HG03103 (cell line): Measurements from ENCODE around the gene HIP1.
"Not testable (repeated sequence)": the region's sequence is repeated elsewhere in the genome, so short reads cannot be mapped to it uniquely, and the experiment has no call there.

Experiments
- ATAC-seq: cut with Tn5 transposase; IDR thresholded peaks from one replicate; pipeline ENCODE4 v1.9.1; 2021; ENCODE audit warnings: low read depth; ENCODE audit not compliant: unreplicated experiment

The HIP1 gene

DNA sequence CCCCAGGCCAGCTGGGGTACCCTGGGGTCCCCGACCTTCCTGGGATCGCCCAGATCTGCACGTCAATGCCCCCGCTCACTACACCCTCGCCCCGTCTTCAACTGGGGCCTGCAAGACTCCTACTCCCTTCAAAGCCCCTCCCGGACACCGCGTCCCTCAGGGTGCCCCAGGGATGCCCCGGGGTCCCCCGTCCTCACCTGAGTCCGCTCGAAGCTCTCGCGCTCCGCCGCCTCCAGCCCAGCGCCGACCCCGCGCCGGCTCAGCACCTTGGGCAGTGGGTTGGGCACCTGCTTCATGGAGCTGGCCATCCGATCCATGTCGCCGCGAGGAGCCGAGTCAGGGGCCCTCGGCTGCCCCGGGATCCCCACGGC, at the start of gene HIP1:
Gene HIP1 (minus strand): TSS at position 338 of the 371 bp plus-strand sequence. CDS start 21 bp downstream, at position 317.
- ATAC-seq: peak; percentile 13

GRCh38 chr7:75788154-75788847, 49.6 kb upstream of the HIP1 start:
- not testable (repeated sequence) for ATAC-seq

DNA sequence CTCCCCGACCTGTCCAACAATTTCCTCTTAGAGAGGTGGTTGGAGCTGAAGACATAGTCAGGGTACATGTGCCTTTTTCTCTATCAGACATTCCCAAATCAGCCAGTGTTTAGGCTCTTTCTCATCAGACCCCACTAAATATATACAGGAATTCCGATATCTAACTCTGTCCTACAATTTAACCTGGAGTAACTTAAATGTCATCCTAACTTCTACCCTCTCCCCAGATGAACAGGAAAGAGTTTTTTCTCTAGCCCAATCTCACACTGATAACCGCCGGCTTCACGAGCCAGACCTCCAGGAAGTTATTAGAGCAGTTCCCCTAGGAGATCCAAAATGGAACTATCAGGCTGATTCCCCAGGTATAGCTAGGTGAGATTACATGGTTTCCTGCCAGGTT, 44.3 kb upstream of the HIP1 start:
- not testable (repeated sequence) for ATAC-seq

- ATAC-seq: not testable (repeated sequence)
Measured at GRCh38 chr7:75780647-75781273, 42.0 kb upstream of the HIP1 start.

DNA sequence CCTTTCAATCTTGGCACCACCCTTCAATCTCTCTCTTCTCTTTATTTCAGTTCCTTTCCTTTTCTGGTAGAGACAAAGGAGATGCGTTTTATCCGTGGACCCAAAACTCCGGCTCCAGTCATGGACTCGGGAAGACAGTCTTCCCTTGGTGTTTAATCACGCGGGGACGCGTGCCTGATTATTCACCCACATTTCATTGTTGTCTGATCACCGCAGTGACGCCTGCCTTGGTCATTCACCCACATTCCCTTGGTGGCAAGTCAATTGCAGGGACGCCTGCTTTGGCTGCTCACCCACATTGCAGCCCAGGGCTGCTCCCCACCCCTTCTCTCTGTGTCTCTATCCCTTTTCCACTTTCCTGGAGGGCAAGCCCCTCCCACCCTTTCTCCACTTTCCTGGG, 40.8 kb upstream of the HIP1 start:
- not testable (repeated sequence) for ATAC-seq

GRCh38 chr7:75779035-75779434, 40.3 kb upstream of the HIP1 start:
- ATAC-seq: not testable (repeated sequence)

DNA sequence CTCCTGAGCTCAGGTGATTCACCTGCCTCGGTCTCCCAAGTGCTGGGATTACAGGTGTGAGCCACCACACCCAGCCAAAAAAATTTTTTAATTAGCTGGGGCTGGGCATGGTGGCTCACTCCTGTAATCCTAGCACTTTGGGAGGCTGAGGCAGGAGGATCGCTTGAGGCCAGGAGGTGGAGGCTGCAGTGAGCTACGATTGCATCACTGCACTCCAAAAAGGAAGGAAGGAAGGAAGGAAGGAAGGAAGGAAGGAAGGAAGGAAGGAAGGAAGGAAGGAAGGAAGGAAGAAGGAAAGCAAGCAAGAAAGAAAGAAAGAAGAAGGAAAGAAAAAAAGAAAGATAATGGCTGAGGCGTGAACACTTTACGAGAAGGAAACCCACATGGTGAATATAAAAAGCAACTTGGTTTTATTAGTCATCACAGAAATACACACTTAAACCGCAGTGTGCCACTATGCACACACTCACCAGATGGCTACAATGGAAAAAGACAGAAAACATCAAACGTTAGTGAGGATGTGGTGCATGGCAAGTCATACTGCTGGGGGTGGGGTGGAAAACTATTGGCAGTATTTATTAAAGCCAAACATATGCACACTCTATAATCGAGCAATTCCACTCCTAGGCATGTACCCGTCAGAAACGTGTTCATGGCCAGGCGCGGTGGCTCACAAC, 37.7 kb upstream of the HIP1 start:
- ATAC-seq: no peak

GRCh38 chr7:75773958-75774357, 35.2 kb upstream of the HIP1 start:
- not testable (repeated sequence) for ATAC-seq

DNA sequence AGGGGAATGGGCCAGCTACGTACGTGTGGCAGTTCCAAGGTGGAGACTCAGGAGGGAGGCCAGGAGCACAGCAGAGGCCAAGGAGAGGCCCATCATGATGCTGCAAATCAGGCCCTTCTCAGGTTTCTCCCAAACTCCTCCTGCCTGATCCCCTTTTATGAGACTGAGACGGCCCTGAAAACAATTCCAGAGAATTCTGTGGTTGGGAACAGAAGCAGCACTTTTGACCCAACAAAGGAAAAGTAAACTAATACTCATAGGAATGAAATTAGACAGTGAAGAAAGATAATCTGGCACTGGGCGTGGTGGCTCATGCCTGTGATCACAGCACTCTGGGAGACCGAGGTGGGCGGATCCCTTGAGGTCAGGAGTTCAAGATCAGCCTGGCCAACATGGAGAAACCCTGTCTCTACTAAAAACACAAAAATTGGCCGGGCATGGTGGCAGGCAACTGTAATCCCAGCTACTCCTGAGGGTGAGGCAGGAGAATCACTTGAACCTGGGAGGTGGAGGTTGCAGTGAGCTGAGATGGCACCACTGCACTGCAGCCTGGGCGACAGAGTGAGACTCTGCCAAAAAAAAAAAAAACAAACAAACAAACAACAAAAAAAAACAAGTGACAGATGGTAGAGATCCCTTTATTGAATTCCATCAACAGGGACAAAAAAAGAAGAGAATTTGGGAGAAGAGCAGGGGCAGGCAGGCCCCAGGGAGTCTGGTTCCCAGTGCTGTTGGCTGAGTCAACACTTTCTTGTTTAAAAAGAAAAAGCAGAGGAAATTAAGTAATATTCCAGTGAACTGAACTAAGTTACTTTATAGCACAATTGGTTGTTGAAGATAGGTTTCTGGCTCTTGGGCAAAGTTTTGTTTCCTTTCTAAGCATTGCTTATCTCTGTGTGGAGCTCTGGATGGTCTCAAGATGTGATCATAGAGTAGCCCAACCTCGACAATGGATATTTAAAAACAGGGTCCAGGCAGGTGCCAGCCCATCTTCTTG, 33.6 kb upstream of the HIP1 start, which contains the start of gene CCL26:
Gene CCL26 (minus strand): TSS at position 131 of the 997 bp plus-strand sequence. CDS start 35 bp downstream, at position 96.
- ATAC-seq: no peak

DNA sequence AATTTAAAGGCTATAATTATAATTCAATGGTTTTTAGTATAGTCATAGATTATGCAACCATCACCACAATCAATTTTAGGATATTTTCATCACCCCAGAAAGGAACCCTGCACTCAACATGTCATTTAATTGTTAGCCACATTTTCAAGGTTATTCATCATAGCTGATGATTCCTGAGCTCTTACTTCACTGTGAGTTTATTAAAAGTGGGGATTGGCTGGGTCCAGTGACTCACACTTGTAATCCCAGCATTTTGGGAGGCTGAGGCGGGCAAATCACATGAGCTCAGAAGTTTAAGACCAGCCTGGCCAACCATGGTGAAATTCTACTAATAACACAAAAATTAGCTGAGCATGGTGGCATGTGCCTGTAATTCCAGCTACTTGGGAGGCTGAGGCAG, 32.5 kb upstream of the HIP1 start:
- ATAC-seq: no peak

GRCh38 chr7:75762350-75762917, 23.7 kb upstream of the HIP1 start:
- no peak for ATAC-seq

DNA sequence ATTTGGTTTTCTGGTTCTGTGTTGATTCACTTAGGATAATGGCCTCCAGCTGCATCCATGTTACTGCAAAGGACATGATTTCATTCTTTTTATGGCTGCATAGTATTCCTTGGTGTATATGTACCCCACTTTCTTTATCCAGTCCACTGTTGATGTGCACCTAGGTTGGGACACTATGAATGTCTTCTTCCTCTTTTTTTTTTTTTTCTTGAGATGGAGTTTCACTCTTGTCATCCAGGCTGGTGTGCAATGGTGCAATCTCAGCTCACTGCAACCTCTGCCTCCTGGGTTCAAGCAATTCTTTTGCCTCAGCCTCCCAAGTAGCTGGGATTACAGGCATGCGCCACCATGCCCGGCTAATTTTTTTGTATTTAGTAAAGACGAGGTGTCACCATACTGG, 23.1 kb upstream of the HIP1 start:
- not testable (repeated sequence) for ATAC-seq

GRCh38 chr7:75758491-75758890, 19.8 kb upstream of the HIP1 start:
- ATAC-seq: no peak

DNA sequence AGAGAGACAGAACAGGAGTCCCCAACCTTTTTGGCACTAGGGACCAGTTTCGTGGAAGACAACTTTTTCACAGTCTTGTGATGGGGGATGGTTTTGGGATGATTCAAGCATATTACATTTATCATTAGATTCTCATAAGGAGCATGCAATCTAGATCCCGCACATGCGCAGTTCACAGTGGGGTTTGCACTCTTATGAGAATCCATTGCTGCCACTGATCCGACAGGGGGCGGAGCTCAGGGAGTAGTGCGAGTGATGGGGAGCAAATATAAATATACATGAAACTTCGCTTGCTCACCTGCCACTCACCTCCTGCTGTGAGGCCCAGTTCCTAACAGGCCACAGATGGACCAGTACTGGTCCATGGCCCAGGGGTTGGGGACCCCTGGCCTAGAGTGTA, 19.1 kb upstream of the HIP1 start:
- no peak for ATAC-seq

- no peak for ATAC-seq
Measured at GRCh38 chr7:75756991-75757676, 18.4 kb upstream of the HIP1 start.

DNA sequence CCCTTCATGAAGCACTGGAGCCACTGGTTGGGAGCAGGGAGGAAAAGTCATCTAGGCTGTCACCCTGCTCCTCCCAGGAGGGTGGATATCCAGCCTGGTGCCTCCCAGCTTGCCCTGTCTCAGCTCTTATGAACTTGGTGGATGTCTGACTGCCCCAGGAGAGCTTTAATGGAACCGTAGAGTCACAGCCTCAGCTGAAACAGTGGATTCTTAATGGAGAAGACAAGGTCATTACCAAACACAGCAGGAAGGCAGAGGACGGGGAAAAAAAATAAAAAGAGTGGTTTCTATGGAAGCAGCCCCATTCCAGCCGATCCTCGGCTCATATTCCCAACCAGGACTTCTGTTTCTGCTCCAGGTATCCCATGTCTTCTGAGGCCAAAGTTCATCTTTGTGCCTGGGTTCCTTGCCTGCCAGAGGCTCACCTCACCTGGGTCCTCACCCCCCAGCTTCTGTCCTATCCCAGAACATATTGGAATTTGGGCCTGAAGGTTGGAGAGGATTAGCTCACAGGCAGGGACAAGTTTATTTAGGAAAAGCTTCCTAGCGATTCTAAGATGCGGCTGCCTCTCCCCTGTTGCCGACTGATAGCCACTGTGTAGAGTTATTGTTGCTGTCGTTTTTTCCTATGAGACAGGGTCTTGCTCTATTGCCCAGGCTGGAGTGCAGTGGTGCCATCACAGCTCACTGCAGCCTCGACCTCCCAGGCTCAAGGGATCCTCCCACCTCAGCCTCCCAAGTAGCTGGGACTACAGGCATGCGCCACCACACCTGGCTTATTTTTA, 17.7 kb upstream of the HIP1 start:
- ATAC-seq: no peak

DNA sequence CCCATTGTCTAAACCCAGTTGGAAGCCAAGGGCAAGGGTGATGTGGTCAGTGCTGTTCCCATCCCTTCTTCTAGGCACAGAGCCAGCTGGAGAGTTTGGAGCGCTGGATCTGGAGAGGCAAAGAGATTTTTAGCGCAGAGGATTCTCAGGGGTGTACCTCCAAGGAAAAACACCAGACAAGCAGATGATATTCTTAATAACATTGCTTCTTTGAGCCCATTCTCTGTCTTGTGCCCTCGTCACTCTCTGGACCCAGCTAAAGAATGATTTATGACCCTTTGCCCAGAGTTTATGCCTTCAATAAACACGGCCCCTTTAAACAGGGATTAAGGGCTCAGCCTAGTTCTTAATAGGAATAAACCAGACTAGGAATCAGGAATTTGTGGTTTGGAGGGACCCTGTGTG, 4.7 kb upstream of the HIP1 start:
- no peak for ATAC-seq

DNA sequence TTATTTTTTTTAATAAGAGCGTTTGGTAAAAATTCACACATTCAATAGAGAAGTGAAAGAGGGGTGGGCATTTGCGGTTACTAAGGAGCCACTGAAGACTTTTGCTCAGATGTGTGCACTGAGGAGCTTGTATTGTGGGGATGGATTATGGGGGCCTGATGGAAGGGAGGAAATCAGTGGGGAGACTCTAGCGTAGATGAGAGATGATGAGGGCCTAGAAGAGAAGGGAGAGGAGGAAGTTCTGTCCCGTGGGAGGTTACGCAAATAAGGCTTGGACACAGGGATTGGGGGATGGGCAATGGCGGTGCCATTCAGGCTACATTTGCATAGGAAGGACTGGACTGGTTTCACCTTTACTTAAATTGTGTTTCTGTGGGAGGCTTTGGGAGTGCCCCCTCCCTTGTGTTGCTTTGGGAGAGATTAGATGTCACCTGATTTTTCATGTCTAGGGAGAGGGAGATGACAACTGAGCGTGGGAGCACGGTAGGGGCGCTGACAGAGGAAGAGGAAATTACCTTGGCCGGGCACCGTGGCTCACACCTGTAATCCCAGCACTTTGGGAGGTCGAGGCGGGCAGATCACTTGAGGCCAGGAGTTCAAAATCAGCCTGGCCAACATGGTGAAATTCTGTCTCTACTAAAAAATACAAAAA, 2.2 kb upstream of the HIP1 start:
- ATAC-seq: no peak
